ENCODE measurements around the gene COL5A1.

DNA sequence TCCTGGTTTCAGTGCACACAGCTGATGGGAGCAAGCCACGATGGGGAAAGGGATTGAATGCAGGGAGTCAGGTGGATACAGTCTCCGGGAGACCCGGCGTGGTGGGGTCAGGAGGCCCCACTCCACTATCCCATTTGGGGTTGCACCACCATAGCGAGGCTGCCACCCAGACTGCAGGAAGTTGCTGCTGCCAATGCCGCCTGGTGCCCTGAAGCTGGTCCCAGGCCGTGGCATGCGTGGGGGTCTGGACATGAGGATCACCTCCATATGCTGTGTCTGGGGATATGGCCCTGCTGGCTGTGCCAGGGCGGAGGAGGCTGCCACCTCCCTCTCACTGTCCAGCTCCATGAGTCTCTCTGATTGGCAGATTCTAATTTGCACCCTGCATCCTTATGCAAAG, 45.3 kb downstream of the COL5A1 start:
- no peak for TF ChIP-seq GATA2 (IDR thresholded peaks at IDR 0.05; ENCODE audit: low read depth, low read length)
- no peak for TF ChIP-seq GATA3 (IDR thresholded peaks at IDR 0.05; ENCODE audit: low read depth, low read length)

Measured in SH-SY5Y (cell line).